ENCODE results near the gene SMG9.

DNA sequence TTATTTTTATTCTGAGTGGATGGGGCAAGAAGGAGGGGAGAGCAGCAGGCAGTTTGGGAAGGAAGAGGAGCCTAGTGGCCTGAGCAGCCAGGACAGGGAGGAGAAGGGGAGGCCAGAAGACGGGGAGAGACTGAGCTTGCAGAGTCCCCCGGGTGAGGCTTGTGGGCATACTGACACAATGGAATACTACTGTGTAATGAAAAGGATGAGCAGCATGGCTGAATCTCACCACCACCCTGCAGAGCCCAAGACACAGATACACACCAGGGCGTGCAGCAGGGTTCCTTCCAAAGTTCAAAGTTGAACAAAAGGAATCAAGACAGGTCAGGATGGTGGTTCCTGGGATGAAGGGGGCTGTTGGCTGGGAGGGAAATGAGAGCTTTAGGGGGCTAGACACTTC is 8.1 kb upstream of the SMG9 start:
- TF ChIP-seq, protein P1, sequence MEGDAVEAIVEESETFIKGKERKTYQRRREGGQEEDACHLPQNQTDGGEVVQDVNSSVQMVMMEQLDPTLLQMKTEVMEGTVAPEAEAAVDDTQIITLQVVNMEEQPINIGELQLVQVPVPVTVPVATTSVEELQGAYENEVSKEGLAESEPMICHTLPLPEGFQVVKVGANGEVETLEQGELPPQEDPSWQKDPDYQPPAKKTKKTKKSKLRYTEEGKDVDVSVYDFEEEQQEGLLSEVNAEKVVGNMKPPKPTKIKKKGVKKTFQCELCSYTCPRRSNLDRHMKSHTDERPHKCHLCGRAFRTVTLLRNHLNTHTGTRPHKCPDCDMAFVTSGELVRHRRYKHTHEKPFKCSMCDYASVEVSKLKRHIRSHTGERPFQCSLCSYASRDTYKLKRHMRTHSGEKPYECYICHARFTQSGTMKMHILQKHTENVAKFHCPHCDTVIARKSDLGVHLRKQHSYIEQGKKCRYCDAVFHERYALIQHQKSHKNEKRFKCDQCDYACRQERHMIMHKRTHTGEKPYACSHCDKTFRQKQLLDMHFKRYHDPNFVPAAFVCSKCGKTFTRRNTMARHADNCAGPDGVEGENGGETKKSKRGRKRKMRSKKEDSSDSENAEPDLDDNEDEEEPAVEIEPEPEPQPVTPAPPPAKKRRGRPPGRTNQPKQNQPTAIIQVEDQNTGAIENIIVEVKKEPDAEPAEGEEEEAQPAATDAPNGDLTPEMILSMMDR (IDR thresholded peaks at IDR 0.05; ENCODE audit: low read depth, low read length, missing input control) = no peak
- TF ChIP-seq, protein P2, sequence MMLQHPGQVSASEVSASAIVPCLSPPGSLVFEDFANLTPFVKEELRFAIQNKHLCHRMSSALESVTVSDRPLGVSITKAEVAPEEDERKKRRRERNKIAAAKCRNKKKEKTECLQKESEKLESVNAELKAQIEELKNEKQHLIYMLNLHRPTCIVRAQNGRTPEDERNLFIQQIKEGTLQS (IDR thresholded peaks at IDR 0.05) = no peak
- TF ChIP-seq, protein P3, sequence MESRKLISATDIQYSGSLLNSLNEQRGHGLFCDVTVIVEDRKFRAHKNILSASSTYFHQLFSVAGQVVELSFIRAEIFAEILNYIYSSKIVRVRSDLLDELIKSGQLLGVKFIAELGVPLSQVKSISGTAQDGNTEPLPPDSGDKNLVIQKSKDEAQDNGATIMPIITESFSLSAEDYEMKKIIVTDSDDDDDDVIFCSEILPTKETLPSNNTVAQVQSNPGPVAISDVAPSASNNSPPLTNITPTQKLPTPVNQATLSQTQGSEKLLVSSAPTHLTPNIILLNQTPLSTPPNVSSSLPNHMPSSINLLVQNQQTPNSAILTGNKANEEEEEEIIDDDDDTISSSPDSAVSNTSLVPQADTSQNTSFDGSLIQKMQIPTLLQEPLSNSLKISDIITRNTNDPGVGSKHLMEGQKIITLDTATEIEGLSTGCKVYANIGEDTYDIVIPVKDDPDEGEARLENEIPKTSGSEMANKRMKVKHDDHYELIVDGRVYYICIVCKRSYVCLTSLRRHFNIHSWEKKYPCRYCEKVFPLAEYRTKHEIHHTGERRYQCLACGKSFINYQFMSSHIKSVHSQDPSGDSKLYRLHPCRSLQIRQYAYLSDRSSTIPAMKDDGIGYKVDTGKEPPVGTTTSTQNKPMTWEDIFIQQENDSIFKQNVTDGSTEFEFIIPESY (IDR thresholded peaks at IDR 0.05) = no peak
- TF ChIP-seq SP1 (IDR thresholded peaks at IDR 0.05) = no peak
- TF ChIP-seq RAD21 (IDR thresholded peaks at IDR 0.05) = no peak
- no peak for TF ChIP-seq JUND (IDR thresholded peaks at IDR 0.05)
- TF ChIP-seq GABPA (IDR thresholded peaks at IDR 0.05 in 1 of 2, conservative IDR thresholded peaks at IDR 0.05 in 1 of 2) = no peak
- no peak for TF ChIP-seq TAF1 (conservative IDR thresholded peaks at IDR 0.05)
- TF ChIP-seq YY1 (IDR thresholded peaks at IDR 0.05) = no peak
- TF ChIP-seq EGR1 (IDR thresholded peaks at IDR 0.05; ENCODE audit: low read depth in 2 of 2) = no peak
